HG03175 (cell line): ENCODE results near the gene HYI.
"Not testable (repeated sequence)": the region's sequence is repeated elsewhere in the genome, so short reads cannot be mapped to it uniquely, and the experiment has no call there.

ENCODE experiments used
- ATAC-seq: cut with Tn5 transposase; IDR thresholded peaks from one replicate; pipeline ENCODE4 v1.9.1; 2021; ENCODE audit warnings: mild to moderate bottlenecking, moderate library complexity; ENCODE audit not compliant: unreplicated experiment

Gene HYI, protein sequence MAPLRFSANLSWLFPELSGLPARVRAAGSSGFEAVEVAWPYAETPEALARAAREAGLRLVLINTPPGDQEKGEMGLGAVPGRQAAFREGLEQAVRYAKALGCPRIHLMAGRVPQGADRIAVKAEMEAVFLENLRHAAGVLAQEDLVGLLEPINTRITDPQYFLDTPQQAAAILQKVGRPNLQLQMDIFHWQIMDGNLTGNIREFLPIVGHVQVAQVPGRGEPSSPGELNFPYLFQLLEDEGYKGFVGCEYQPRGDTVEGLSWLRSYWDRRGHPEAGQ

DNA sequence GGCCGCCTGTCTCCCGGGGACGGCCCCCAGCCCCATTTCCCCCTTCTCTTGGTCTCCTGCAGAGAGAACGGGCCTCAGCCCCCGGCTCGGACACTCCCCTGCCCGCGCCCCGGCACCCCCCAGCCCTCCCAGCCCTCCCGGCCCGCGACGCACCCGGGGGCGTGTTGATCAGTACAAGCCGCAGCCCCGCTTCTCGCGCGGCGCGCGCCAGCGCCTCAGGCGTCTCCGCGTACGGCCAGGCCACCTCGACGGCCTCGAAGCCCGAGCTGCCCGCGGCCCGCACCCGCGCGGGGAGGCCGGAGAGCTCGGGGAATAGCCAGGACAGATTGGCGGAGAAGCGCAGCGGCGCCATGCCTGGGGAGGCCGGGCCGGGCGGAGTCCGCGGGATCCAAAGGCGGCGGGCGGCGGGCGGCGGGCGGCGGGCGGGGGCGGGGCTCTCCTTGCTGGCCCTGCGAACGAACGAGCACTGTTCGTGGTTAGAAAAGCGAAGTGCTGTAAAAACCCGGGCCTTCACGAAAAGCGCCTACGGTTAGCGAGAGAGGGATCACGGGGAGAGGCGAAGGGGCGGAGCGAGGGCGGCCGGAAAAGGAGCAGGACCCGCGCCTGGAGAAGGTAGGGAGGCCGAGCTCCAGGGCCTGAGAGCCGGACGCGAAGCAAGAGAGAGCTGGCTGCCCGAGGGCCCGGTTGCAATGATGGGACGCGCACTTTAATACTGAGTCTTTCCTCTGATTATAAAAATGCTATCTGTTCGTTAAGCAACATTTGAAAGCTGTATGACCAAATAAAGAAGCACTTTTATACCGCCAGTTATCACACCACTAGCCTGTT is at the start of gene HYI:
HYI (minus strand) TSS at position 490 of the 828 bp plus-strand sequence; CDS start at position 352, 138 bp downstream.
- ATAC-seq: no peak

DNA sequence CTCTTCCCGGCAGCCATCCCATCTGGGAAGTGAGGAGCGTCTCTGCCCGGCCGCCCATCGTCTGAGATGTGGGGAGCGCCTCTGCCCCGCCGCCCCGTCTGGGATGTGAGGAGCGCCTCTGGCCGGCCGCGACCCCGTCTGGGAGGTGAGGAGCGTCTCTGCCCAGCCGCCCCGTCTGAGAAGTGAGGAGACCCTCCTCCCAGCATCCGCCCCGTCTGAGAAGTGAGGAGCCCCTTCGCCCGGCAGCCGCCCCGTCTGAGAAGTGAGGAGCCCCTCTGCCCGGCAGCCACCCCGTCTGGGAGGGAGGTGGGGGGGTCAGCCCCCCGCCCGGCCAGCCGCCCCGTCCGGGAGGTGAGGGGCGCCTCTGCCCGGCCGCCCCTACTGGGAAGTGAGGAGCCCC is 48.1 kb upstream of the HYI start:
- ATAC-seq: not testable (repeated sequence)

DNA sequence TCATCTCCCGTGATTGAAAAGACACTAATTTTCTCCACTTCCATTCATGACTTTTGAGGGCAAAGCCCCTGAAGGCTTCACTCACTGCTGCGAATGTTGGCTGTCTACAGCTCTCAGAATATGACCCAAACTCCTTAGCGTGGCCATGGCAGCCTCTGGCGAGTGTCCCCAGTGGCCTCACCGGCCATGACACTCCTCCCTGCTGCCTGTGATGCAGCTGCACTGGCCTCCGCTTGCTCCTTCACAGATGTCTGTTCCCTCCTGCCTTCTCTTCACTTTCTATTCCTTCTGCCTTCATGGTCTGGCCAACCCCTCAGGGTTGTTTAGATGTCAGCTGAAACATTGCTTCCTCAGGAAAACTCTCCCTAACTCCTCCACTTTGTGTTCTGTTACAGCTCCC is 46.2 kb upstream of the HYI start:
- ATAC-seq: no peak

DNA sequence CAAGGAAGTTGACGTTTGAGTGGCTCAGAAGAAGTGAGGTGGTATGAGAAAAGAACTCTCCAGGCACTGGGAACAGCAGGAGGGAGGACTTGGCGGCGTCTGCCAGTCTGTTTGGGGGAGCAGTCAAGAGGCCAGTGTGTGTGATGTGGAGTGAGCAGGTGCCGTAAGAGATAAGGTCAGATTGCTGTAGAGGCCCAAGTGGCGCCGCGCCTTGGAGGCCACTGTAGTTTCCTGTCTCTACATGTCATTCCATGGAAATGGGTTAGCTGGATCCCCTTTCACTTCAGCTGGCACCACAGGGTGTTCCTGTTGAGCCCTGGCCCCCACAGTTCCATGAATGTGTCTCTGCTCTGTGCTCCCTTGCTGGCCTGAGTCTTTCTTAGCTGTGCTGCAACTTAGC is 41.5 kb upstream of the HYI start:
- ATAC-seq: no peak

DNA sequence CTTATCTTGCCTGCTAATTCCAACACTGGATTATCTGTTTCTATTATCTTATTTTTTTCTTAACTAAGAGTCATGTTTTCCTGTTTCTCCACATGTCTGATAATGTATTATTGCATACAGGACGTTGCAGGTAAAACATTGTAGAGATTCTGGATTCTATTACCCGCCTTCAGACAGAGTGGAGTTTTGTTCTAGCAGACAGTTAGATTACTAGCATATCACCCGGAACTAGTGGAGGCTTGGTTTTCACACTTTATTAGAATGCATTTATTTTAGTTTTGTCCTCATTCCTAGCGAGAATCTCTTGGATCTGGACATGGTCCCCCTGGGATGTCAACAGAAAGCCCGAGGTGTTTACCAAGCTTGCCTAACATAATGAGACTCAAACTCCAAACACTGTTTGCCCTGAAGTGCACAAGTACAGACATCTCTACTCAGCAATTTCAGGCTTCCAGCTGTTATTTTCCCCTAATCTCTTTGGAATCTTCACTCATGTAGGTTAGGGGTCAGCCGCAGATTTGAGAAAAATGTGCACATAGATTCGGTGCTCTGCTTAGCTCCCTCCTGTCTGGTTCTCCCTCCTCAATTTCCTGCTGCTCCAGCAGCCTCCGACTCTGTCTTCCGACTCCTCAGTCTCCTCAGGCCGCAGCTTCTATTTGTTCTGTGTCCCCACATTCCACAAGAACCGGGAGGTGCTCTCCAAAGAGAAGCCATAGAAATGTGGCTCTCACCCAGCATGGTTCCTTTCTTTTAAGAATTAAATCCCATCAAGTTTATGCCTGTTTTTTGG is 40.1 kb upstream of the HYI start:
- ATAC-seq: no peak

DNA sequence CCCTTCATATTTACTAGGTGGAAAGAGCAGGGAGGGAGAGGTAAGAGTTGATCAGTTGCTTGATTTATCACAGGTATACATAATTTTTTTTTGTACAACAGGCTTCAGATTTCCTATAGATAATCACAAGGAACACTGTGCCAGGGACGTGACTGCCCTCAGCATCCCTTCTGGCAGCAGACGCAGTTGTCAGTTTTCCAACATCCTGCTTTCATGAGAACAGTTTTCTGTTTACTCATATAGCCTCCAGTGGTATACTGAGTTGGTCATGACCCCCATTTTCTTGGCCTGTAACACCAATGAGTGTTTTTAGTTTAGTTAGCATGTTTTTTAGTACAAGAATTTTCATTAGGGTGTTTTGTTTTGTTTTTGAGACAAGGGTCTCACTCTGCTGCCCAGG is 39.1 kb upstream of the HYI start:
- ATAC-seq: no peak

DNA sequence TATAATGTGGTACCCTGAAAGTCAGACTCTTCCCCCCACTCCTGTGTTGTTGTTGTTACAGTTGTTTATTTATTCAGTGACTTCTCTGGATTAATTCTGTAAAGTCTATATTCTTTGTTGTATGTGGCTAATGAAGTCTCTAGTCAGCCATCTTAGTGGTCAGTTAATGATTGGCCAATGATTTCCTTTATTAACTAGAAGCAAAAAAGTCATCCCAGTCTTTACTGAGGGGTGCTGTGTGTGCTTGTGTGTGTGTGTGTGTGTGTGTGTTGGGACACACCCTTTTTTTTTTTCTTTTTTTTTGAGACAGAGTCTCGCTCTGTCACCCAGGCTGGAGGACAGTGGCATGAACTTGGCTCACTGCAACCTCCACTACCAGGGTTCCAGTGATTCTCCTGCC is 37.3 kb upstream of the HYI start:
- no peak for ATAC-seq

DNA sequence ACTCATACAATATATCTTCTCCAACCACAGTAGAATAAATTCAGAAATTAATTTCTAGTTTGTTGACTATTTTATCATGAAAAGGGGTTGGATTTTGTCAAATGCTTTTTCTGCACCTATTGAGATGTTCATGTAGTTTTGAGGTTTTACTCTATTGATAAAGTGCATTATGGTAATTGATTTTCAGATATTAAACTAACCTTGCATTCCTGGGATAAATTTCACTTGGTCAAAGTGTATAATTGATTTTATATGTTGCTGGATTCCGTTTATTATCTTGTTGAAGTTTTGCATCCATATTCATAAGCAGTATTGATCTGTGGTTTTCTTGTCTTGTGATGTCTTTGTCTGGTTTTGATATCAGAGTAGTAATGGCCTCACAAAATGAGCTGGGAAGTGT is 34.4 kb upstream of the HYI start:
- ATAC-seq: no peak

DNA sequence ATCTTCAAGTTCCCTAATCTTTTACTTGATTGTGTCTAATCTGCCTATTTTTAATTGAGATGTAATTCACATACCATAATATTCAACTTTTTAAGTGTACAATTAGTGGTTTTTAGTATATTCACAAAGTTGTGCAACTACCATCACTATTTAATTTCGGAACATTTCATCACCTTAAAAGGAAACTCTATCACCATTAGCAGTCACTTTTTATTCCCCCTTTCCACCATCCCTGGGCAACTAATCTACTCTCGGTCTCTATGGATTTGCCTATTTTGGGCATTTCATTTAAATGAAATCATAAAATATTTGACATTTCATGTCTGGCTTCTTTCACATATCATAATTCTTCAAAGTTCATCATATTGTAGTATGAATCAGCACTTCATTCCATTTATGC is 30.6 kb upstream of the HYI start:
- ATAC-seq: no peak

DNA sequence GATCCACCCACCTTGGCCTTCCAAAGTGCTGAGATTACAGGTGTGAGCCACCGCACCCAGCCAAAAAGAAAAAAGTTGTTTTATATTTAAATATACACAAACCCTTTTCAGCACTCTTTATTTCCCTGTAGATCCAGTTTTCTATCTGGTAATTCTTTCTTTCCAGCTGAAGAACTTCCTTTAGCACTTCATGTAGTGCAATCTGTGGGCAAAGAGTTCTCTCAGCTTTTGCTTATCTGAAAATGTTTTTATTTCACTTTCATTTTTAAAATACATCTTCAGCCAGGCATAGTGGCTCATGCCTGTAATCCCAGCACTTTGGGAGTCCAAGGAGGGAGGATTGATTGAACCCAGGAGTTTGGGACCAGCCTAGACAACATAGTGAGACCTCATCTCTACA is 28.5 kb upstream of the HYI start:
- no peak for ATAC-seq

DNA sequence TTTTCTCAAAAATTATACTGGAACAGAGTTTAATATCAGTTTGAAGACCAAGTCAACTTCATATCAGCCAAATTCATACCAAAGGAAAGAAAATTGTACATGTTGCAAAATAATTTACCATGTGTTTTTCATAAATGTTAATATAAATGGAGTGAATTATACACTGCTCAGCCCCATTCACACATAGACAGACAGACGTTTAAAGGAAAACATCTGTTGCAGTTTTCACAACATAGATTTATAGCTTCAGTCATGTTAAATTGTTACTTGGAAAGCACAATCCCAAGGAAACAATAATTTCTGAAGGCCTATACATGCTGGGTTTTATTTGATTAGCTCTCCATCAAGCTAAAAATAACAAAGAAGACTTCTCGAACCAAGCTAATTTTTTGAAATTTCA is 27.8 kb upstream of the HYI start:
- ATAC-seq: no peak

DNA sequence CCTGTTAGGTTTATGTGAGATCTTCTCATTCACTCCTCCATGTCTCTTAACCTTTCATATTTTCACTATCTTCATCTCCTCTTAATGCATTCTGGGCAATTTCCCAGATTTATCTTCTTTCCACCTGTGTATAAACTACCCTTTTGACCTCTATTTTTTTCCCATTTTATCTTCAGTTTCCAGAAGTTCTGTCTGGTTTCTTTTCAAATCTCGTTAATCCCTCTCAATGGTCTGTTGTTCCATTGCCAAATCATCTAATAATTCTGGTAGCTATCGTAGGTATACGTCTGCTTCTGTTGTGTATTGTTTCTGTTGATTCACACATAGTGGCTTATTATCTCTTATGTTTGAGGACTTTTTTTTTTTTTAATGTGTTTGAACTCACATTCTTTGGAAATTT is 25.7 kb upstream of the HYI start:
- no peak for ATAC-seq

DNA sequence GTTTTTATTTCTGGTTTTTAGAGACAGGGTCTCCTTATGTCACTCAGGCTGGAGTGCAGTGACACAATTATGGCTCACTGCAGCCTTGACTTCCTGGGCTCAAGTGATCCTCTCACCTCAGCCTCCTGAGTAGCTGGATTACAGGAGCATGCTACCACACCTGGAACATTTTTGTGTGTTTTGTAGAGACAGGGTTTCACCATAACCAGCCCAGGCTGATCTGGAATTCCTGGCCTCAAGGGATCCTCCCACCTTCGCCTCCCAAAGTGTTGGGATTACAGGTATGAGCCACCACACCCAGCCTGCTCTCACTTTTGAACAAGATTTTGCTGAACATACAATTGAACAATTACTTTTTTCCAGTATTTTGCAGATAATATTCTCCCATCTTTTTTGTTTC is 24.0 kb upstream of the HYI start:
- no peak for ATAC-seq

DNA sequence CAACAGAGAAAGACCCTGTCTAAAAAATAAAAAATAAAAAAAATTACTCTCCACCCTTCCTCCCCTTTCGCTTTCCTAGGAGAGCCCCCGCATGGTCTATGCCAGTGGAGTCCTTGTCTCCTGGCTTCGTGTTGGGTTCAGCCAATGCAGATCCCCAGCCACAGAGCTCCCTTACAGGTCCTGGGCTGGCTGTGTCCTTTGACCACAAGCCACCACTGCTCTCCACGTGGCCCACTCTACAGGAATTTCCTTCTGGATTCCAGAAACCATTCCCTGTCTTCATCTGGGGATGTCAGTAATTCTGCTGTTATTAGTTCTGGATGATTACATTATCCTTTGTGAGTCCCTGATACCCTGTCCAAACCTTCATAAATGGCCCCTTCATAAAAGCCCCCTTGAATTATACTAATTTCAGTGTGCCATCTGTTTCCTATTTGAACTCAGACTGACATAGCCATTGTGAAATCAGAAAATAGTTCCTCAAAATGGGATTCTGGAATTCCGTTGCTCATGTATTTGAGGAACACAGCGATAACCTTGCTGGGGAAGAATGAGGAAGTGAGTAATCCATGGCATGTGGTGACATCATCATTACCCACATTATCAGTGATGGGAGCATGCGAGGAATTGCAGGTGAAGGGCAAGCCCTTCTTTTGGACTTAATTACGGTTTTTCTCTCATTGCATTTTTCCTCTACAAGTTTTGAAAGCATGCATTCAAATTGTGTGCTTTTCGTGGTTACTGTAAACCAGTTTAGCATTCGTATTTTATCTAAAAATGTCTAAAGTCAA is 22.1 kb upstream of the HYI start:
- ATAC-seq: not testable (repeated sequence)

DNA sequence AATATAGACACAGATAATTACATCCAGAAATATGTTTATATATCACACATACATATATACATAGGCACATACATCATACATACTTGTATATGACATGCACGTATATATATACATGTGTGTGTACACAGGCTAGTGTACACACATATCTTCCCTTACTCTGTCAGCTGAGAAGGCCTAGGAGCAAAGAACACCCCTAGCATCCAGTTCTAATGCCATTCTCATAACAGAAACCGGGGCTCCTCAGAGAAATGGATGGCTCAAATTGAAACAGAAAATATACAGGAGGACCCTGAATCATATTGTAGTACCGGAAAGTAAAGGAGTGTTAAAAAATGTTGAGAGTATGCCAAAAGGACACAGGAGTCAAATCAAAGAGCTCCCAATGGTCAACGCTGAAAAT is 19.7 kb upstream of the HYI start:
- ATAC-seq: no peak

DNA sequence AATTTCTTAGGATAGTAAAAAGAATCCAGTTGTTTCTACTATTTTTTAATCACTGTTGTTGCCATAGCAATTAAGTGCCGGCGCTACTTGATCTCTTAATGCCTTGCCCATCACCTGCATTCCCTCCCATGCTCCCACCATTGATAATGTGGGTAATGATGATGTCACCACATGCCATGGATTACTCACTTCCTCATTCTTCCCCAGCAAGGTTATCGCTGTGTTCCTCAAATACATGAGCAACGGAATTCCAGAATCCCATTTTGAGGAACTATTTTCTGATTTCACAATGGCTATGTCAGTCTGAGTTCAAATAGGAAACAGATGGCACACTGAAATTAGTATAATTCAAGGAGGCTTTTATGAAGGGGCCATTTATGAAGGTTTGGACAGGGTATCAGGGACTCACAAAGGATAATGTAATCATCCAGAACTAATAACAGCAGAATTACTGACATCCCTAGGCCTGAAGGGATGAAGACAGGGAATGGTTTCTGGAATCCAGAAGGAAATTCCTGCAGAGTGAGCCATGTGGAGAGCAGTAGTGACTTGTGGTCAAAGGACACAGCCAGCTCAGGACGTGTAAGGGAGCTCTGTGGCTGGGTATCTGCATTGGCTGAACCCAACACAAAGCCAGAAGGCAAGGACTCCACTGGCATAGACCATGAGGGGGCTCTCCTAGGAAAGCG is 18.9 kb upstream of the HYI start:
- ATAC-seq: not testable (repeated sequence)

DNA sequence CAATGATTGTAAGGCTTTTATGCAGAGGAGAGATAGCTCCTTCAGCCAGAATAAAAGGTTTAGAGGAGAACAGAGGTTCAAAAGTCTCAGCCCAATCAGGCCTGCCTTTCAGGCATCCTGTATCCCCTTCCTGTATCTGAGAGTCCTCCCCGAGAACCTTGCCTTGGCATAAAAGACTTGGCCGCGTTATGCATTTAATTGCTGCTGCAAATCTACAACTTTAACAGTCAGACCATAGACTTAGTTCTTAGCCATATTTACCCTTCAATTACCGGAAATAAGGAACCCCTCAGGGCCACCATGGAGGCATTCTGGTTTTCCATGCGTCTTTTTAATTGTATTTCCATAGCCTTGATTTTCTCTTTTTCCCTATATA is 18.3 kb upstream of the HYI start:
- ATAC-seq: no peak

DNA sequence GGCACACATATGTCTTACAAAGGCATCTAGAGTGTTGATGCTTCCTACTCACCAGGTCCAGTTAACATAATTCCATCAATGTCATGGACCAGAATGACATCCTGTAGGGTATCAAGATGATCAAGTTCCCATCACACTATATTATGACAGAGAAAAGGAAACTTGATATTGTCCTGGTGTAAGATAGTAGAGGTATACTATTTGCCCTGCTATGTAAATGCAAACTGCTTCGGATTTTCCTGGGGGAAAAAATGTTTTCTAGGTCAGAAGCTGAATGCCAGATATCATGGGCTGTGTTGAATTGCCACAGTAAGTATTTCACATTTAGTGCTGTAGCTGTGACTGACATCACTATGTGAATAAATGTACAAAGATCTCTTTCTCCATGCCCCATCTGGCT is 16.2 kb upstream of the HYI start:
- no peak for ATAC-seq

DNA sequence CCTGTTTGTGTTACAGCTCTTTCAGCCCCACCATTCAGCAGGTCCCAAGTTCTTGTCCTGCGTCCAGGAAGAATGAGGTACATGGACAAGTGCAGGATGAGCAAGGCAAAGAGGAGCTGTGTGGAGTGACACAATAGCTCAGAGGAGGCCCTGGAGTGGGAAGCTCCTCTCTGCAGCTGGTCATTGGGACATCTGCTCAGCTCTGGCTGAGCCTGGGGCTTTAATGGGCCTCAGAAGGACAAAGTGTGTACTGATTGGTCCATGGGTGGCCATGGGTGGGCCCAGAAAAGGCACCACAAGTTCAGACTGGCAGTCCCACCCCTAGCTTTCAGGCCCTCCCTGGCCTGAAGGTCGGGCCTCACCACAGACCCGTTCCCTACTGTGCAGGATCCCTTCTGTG is 14.7 kb upstream of the HYI start:
- ATAC-seq: no peak

DNA sequence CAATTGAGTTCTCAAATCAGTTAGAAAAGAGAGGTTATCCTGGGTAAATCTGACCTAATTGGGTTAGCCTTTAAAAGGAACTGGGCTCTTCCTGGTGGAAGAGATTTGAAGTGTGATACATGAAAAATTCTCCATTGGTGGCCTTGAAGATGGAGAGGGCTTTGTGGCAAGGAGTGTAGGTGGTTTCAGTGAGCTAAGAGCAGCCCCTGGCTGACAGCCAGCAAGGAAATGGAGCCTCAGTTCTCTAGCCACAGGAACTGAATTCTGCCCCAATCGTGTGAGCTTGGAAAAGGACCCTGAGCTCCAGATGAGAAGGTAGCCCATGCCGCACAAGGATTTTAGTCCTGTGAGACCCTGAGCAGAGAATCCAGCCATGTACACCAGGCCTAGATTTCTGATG is 12.7 kb upstream of the HYI start:
- no peak for ATAC-seq
